C4-2B (cell line): Measurements from ENCODE around the gene CCL5.

Source experiments
- H3K27ac ChIP-seq: fragments of 450-650 bp; 2 replicates; pipeline ENCODE4 v1.5.1; 2017
- ZFX ChIP-seq: fragments of 450-650 bp; IDR thresholded peaks from 2 replicates; pipeline ENCODE4 v1.6.1; 2017
- TF ChIP-seq, protein P1 (sequence below): fragments of 450-650 bp; conservative IDR thresholded peaks from 2 replicates; pipeline ENCODE4 v1.5.1; 2017; ENCODE audit warnings: mild to moderate bottlenecking

CCL5 gene

DNA sequence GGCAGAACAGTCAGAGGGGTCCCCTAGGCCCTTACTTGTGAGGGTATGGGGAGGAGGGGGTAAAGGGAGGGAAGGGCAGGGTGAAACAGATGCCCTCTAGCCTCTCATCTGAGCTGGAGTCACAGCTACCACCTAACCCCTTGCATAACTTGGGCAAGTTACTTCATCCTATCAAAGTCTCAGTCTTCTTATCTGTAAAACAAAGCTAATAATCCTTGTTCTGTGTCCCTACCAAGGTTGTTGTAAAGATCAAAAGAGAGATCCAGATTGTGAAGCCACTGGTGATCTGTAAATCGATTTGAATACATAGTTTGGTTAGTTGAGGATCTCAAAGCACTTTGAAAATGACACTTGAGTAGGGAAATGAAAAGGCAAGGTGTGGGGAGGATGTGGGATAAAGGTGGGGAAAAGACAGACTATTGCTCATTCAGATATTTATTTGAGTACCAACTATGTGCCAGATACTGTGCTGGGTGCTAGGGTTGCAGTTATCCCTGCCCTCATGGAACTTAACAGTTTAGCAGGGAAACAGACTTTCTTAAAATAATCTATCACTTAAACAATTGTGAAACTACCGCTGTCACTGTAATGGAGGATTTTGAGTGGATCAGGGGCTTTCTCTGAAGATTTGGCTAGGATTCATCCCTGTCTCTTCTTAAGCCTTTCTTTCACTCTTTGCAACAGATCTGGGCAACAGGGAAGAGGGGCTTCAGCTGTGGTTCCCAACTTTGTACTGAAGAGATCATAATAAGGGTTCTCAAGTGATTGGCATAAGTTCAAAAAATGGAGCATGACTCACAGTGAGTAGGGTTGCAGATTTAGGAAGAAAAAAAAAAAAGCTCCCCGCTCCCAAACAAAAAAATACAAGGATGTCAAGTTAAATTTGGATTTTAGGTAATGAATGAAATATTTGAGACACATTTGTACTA is 14.5 kb downstream of the CCL5 start:
- no peak overlapping the region for H3K27ac ChIP-seq
- TF ChIP-seq ZFX, result no peak
- TF ChIP-seq, protein P1, sequence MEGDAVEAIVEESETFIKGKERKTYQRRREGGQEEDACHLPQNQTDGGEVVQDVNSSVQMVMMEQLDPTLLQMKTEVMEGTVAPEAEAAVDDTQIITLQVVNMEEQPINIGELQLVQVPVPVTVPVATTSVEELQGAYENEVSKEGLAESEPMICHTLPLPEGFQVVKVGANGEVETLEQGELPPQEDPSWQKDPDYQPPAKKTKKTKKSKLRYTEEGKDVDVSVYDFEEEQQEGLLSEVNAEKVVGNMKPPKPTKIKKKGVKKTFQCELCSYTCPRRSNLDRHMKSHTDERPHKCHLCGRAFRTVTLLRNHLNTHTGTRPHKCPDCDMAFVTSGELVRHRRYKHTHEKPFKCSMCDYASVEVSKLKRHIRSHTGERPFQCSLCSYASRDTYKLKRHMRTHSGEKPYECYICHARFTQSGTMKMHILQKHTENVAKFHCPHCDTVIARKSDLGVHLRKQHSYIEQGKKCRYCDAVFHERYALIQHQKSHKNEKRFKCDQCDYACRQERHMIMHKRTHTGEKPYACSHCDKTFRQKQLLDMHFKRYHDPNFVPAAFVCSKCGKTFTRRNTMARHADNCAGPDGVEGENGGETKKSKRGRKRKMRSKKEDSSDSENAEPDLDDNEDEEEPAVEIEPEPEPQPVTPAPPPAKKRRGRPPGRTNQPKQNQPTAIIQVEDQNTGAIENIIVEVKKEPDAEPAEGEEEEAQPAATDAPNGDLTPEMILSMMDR, result no peak

DNA sequence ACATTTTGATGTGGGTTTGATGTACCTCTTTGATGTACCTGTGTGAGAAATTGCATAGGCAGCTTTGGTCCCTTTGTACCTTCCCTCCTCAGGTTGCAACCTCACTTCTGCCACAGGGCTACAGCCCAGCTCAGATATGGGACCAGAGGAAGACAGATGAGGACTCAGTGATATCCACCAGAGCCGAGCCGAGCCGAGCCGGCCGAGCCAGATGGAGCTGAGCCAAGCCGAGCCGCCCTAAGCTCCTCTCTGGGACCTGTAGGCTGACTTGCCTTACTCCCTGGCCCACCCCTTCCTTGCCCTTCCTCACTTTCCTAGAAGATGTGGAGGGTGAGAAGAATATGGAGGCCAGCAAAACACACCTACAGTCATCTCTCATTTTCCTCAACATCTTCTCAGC is 15.3 kb downstream of the CCL5 start:
- no peak overlapping the region for H3K27ac ChIP-seq
- TF ChIP-seq, protein P1, result no peak
- TF ChIP-seq ZFX, result no peak

DNA sequence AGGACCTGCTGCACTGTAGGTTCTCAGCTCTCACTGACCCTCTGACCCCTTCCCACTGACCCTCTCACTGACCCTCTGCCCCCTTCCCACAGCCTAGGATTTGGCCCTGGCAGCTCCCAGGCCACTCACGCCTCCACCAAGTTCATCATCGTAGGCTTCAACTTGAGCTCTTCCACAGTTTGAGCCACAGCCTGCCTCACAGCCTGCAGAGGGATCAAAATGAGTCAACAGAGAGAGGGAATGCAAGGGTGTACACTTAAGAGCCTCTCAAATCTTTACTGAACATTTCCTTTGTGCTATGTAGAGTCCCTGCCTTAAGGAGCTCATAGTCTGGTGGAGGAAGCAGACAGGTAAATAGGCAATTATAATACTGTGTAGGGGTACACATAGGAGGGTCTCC is 23.6 kb downstream of the CCL5 start:
- TF ChIP-seq, protein P1, result no peak
- TF ChIP-seq ZFX, result no peak
- no peak overlapping the region for H3K27ac ChIP-seq

DNA sequence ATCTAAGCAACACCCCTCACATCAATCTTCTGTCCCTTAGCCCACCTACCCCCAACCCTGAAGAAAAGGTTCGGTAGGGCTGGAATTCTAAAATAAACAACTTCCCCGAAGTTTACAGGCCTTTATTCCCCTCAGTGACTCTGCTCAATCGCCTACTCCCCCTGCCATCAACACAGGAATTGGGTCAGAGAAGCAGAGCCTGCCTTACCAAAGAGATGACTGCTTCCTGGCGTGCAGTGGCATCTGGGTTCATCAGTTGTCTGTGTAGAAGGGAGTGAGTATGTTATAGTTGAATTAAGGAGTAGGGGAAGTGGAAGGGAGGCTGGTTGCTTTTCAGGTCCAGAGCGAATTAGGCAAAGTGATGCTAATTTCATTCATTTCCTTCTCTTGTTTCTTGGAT is 24.2 kb downstream of the CCL5 start:
- TF ChIP-seq ZFX, result no peak
- TF ChIP-seq, protein P1, result no peak
- no peak overlapping the region for H3K27ac ChIP-seq

DNA sequence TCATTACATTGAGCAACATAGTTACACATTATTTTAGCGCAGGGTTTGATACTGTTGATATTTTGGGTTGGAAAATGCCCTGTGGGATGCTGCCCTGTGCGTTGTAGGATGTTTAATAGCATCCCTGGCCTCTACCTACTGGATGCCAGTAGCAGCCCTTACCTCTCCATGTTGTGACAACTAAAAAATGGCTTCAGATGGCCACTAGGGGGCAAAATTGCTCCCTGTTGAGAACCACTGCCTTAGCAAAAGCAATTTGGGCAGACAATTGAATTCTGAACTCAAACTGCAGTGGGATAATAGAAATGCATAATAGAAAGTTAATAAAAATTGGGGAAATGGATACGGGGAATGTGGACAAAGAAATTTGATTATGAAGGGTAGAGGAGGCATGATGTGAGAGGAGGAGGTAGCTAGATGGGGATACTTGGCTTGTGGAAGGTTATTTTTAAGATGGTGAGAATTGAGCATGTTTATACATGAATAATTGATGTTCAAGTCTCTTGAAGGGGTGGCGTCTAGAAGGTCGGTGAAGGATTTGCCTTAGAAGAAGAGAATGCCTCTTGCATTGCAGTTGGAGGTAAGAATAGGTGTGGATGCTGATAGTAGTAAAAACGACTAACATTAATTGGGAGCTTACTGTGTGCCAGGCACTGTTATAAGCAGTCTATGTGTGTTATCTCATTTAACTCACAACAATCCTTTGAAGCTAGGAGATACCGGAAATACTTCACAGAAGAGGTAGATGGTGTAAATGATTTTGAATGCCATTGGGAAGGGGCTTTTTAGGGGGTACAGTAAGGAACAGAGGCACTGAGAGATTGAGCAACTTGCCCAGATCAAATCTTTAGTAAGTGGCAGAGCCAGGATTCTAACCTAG is 30.5 kb downstream of the CCL5 start:
- TF ChIP-seq ZFX, result no peak
- TF ChIP-seq, protein P1, result peak; percentile 92
- no peak overlapping the region for H3K27ac ChIP-seq

DNA sequence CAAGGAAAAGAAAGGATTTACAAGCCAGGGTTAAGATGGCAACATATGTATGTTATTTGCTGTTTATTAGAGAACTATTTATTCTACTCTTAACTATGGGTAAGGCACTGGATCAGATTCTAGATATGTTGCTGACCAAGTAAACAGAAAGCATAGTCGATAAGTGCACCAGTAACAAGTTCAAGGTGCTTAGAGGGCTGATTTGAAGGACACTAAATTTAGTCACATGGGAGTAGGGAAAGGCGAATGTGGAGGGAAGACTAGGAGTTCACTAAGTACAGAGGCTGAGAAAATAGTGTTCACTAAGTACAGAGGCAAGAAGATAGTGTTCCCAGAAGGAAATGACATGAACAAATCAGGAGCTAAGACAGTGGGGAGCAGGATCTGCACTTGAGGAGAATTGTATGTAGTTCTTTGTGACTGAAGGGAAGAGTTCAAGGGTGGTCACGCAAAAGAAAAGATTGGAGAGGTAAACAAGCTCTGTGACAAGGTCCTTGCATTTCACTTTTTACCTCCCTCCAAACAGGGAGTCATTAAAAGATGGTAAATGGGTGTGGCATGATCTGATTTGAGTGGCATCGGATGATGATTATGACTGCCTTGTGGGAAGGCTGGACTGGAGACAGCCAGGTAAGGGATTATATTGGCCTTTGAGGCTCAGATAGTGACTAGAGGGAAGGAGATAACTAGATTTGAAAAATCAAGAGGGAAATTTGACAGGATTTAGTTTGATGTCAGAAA is 32.4 kb downstream of the CCL5 start:
- no peak overlapping the region for H3K27ac ChIP-seq
- TF ChIP-seq, protein P1, result no peak
- no peak for TF ChIP-seq ZFX
